ENCODE results near the gene ZIC2.
"Not testable (repeated sequence)": the region's sequence is repeated elsewhere in the genome, so short reads cannot be mapped to it uniquely, and the experiment has no call there.

ZIC2 gene

DNA sequence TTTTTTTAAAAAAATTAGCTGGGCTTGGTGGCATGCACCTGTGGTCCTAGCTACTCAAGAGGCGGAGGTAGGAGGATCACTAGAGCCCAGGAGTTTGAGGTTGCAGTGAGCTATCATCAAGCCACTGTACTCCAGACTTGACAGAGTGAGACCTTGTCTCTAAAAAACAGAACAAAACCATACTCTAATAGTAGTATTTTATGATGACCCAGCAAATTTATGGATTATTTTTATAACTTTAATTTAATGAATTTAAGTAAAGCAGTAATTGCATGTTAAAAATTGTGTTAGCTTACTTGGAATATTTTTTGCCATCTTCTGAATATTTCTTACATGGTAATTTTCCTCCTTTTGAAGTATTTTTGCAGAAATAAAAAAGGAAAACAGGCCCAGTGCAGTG is 48.3 kb downstream of the ZIC2 start:
- no peak overlapping the region for H3K4me3 ChIP-seq (replicated peaks; ENCODE audit: low read depth, low read length)
- TF ChIP-seq, protein P1, sequence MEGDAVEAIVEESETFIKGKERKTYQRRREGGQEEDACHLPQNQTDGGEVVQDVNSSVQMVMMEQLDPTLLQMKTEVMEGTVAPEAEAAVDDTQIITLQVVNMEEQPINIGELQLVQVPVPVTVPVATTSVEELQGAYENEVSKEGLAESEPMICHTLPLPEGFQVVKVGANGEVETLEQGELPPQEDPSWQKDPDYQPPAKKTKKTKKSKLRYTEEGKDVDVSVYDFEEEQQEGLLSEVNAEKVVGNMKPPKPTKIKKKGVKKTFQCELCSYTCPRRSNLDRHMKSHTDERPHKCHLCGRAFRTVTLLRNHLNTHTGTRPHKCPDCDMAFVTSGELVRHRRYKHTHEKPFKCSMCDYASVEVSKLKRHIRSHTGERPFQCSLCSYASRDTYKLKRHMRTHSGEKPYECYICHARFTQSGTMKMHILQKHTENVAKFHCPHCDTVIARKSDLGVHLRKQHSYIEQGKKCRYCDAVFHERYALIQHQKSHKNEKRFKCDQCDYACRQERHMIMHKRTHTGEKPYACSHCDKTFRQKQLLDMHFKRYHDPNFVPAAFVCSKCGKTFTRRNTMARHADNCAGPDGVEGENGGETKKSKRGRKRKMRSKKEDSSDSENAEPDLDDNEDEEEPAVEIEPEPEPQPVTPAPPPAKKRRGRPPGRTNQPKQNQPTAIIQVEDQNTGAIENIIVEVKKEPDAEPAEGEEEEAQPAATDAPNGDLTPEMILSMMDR (IDR thresholded peaks at IDR 0.05; ENCODE audit: low read length, missing control alignments), result no peak
- no peak for DNase-seq (ENCODE audit: low read depth)

DNA sequence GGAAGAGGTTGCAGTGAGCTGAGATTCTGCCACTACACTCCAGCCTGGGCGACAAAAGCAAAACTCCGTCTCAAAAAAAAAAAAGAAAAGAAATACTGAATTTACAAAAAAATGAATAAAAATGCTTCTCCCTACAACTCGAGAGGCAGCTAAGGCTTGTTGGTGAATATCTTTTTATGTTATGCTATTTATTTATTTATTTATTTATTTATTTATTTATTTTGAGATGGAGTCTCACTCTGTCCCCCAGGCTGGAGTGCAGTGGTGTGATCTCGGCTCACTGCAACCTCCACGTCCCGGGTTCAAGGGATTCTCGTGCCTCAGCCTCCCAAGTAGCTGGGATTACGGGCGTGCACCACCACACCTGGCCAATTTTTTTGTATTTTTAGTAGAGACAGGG is 51.1 kb downstream of the ZIC2 start:
- DNase-seq (ENCODE audit: low read depth), result not testable (repeated sequence)

DNA sequence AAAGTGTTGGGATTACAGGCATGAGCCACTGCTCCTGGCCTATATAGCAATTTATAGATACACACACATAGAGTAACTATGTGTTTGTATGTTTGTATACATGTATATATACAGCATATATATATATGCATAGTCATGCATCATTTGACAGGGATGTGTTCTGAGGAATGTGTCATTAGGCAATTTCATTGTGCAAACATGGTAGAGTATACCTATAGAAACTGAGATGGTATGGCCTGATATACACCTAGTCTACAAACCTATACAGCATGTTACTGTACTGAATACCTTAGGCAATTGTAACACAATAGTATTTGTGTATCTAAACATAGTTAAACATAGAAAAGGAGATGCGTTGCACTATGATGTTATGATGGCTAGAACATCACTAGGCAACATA is 54.4 kb downstream of the ZIC2 start:
- H3K4me3 ChIP-seq (replicated peaks; ENCODE audit: low read depth, low read length), result no peak overlapping the region
- no peak for DNase-seq (ENCODE audit: low read depth)
- TF ChIP-seq, protein P1 (IDR thresholded peaks at IDR 0.05; ENCODE audit: low read length, missing control alignments), result no peak

More for the DNA sequence above, 51.1 kb downstream of the ZIC2 start:
- not testable (repeated sequence) for H3K4me3 ChIP-seq (replicated peaks; ENCODE audit: low read depth, low read length)
